CD1c-positive myeloid dendritic cell (primary cell): ENCODE data around the gene PREB.

ENCODE experiments used
- DNase-seq: peaks from one replicate; pipeline ENCODE4 v3.0.0-alpha.2; 2016; ENCODE audit errors: extremely low spot score

The PREB gene

GRCh38 chr2:27152796-27153464 is 18.5 kb upstream of the PREB start:
- DNase-seq: no peak

- no peak for DNase-seq
Observed at GRCh38 chr2:27152102-27152795, 17.8 kb upstream of the PREB start.

GRCh38 chr2:27150639-27151230 is 16.3 kb upstream of the PREB start:
- DNase-seq: no peak

GRCh38 chr2:27149570-27150405 is 15.4 kb upstream of the PREB start:
- DNase-seq: no peak

- DNase-seq: no peak
Observed at GRCh38 chr2:27148801-27149439, 14.5 kb upstream of the PREB start, which contains the start of gene TCF23. TSS of gene TCF23 (plus strand) at chr2:27149004. CDS start at chr2:27149134, 130 bp downstream.

GRCh38 chr2:27147935-27148334 is 13.5 kb upstream of the PREB start:
- DNase-seq: no peak

GRCh38 chr2:27145682-27146081 is 11.2 kb upstream of the PREB start:
- DNase-seq: no peak

GRCh38 chr2:27143285-27143684 is 8.8 kb upstream of the PREB start:
- no peak for DNase-seq

GRCh38 chr2:27139310-27139709 is 4.9 kb upstream of the PREB start, which contains the start of gene PRR30:
TSS of gene PRR30 (minus strand) at chr2:27139410. CDS start at chr2:27138329, 1,081 bp downstream.
- DNase-seq: no peak

- DNase-seq: no peak
Observed at GRCh38 chr2:27138111-27138510, 3.7 kb upstream of the PREB start.

GRCh38 chr2:27137322-27137935 is 3.0 kb upstream of the PREB start:
- no peak for DNase-seq

- no peak for DNase-seq
Observed at GRCh38 chr2:27136751-27137150, 2.3 kb upstream of the PREB start.

- DNase-seq: peak; percentile 12
Observed at GRCh38 chr2:27135478-27135955, 1.1 kb upstream of the PREB start.

- no peak for DNase-seq
Observed at GRCh38 chr2:27134781-27135477, 493 bp upstream of the PREB start.

- DNase-seq: peak; percentile 31
Observed at GRCh38 chr2:27133195-27133875, 1.1 kb downstream of the PREB start.

GRCh38 chr2:27131429-27131828 is 3.0 kb downstream of the PREB start:
- no peak for DNase-seq

GRCh38 chr2:27130396-27130795 is 4.0 kb downstream of the PREB start:
- no peak for DNase-seq

- no peak for DNase-seq
Observed at GRCh38 chr2:27128668-27129571, 5.5 kb downstream of the PREB start.
